ENCODE results near the gene GPR183.

GPR183 gene

GRCh38 chr13:99307247-99307646, at the start of gene GPR183:
GPR183 (minus strand) TSS chr13:99307399; CDS start chr13:99296145, 11,254 bp downstream.
- DNase-seq (ENCODE audit: extremely low read depth in 1 of 2, low read depth in 1 of 2), result no peak

- DNase-seq (ENCODE audit: extremely low read depth in 1 of 2, low read depth in 1 of 2), result no peak
Observed at GRCh38 chr13:99356262-99357091, 49.3 kb upstream of the GPR183 start.

GRCh38 chr13:99356012-99356261, 48.7 kb upstream of the GPR183 start:
- DNase-seq (ENCODE audit: extremely low read depth in 1 of 2, low read depth in 1 of 2), result no peak

GRCh38 chr13:99355267-99356011, 48.2 kb upstream of the GPR183 start:
- DNase-seq (ENCODE audit: extremely low read depth in 1 of 2, low read depth in 1 of 2), result no peak

GRCh38 chr13:99354371-99354951, 47.3 kb upstream of the GPR183 start:
- DNase-seq (ENCODE audit: extremely low read depth in 1 of 2, low read depth in 1 of 2), result no peak

- DNase-seq (ENCODE audit: extremely low read depth in 1 of 2, low read depth in 1 of 2), result no peak
Observed at GRCh38 chr13:99353836-99354235, 46.6 kb upstream of the GPR183 start.

- DNase-seq (ENCODE audit: extremely low read depth in 1 of 2, low read depth in 1 of 2), result no peak
Observed at GRCh38 chr13:99353246-99353600, 46.0 kb upstream of the GPR183 start.

GRCh38 chr13:99352351-99353245, 45.4 kb upstream of the GPR183 start:
- no peak for DNase-seq (ENCODE audit: extremely low read depth in 1 of 2, low read depth in 1 of 2)

GRCh38 chr13:99351772-99352171, 44.6 kb upstream of the GPR183 start:
- no peak for DNase-seq (ENCODE audit: extremely low read depth in 1 of 2, low read depth in 1 of 2)

- DNase-seq (ENCODE audit: extremely low read depth in 1 of 2, low read depth in 1 of 2), result no peak
Observed at GRCh38 chr13:99350191-99350590, 43.0 kb upstream of the GPR183 start.

GRCh38 chr13:99347911-99348451, 40.8 kb upstream of the GPR183 start:
- no peak for DNase-seq (ENCODE audit: extremely low read depth in 1 of 2, low read depth in 1 of 2)

GRCh38 chr13:99347335-99347878, 40.2 kb upstream of the GPR183 start:
- DNase-seq (ENCODE audit: extremely low read depth in 1 of 2, low read depth in 1 of 2), result no peak

- no peak for DNase-seq (ENCODE audit: extremely low read depth in 1 of 2, low read depth in 1 of 2)
Observed at GRCh38 chr13:99346335-99347042, 39.3 kb upstream of the GPR183 start.

- no peak for DNase-seq (ENCODE audit: extremely low read depth in 1 of 2, low read depth in 1 of 2)
Observed at GRCh38 chr13:99345345-99345744, 38.1 kb upstream of the GPR183 start.

- no peak for DNase-seq (ENCODE audit: extremely low read depth in 1 of 2, low read depth in 1 of 2)
Observed at GRCh38 chr13:99344610-99345208, 37.5 kb upstream of the GPR183 start.

- DNase-seq (ENCODE audit: extremely low read depth in 1 of 2, low read depth in 1 of 2), result no peak
Observed at GRCh38 chr13:99342723-99343315, 35.6 kb upstream of the GPR183 start.

GRCh38 chr13:99341969-99342722, 34.9 kb upstream of the GPR183 start:
- DNase-seq (ENCODE audit: extremely low read depth in 1 of 2, low read depth in 1 of 2), result no peak

- no peak for DNase-seq (ENCODE audit: extremely low read depth in 1 of 2, low read depth in 1 of 2)
Observed at GRCh38 chr13:99340638-99341037, 33.4 kb upstream of the GPR183 start.

All from stimulated activated CD8-positive, alpha-beta memory T cell treated with anti-CD3 and anti-CD28 coated beads, Interleukin-7, amount 100 ng/mL, for 48 hours (primary cell).